Large intestine (tissue), 3 donors: ENCODE data around the gene C1orf167. TPM values are rescaled to one million over a fixed set of nuclear protein-coding genes. Genes with fewer than 3 reads are reported as not detected.

ENCODE experiments used
- DNase-seq, 2 donors: peaks; one replicate each; pipeline versions ENCODE4 v3.0.0 to v3.0.0-alpha.2; 2013
- H3K27ac ChIP-seq: one replicate; pipeline ENCODE4 v1.5.1; 2013; ENCODE audit warnings: low read length
- H3K27me3 ChIP-seq: 2 replicates; pipeline ENCODE4 v1.6.1; 2013; ENCODE audit warnings: low read length; ENCODE audit not compliant: control insufficient read depth, insufficient read depth
- H3K36me3 ChIP-seq: 2 replicates; pipeline ENCODE4 v1.6.1; 2013; ENCODE audit warnings: low read length; ENCODE audit not compliant: control insufficient read depth, insufficient read depth
- H3K4me1 ChIP-seq: one replicate; pipeline ENCODE4 v1.6.1; 2013; ENCODE audit warnings: low read length; ENCODE audit not compliant: control insufficient read depth, insufficient read depth
- H3K4me3 ChIP-seq: one replicate; pipeline ENCODE4 v1.5.1; 2013; ENCODE audit warnings: low read length
- H3K9me3 ChIP-seq: one replicate; pipeline ENCODE4 v1.6.1; 2013; ENCODE audit warnings: mild to moderate bottlenecking, low read depth, low read length, moderate library complexity; ENCODE audit not compliant: control insufficient read depth
- WGBS: methylation state at CpG from one replicate; pipeline ENCODE4 v1.1.5; 2013; ENCODE audit warnings: low lambda C conversion rate; ENCODE audit not compliant: insufficient coverage; 5-methylcytosine and 5-hydroxymethylcytosine counted together
- polyA plus RNA-seq: library from polyadenylated mRNA; unstranded; fragments of 120-200 nt; gene quantifications from one replicate; pipeline ENCODE4 v1.2.1, GENCODE V29; 2013

The C1orf167 gene
- polyA plus RNA-seq, 1 donor, result 0.15 TPM

GRCh38 chr1:11837767-11838348 is 75.9 kb downstream of the C1orf167 start:
- no peak overlapping the region for H3K27ac ChIP-seq
- no peak overlapping the region for H3K4me3 ChIP-seq
- peaks cover 5% of the 10 kb centered on the region for H3K4me1 ChIP-seq
- no peaks in the 10 kb centered on the region for H3K9me3 ChIP-seq
- no peak for DNase-seq
- H3K27me3 ChIP-seq, result no peaks in the 10 kb centered on the region
- peaks cover 99% of the 10 kb centered on the region for H3K36me3 ChIP-seq
- WGBS, result no CpG with 5 or more reads among the region's 11 CpGs

GRCh38 chr1:11838349-11839272 is 76.6 kb downstream of the C1orf167 start:
- WGBS, result no CpG with 5 or more reads among the region's 40 CpGs
- peak; percentile 31 to 48 for DNase-seq
- H3K27ac ChIP-seq, result no peak overlapping the region
- H3K36me3 ChIP-seq, result peaks cover 95% of the 10 kb centered on the region
- H3K9me3 ChIP-seq, result no peaks in the 10 kb centered on the region
- peaks cover 5% of the 10 kb centered on the region for H3K4me1 ChIP-seq
- H3K4me3 ChIP-seq, result no peak overlapping the region
- H3K27me3 ChIP-seq, result no peaks in the 10 kb centered on the region

Other genes starting within 250 kb of the C1orf167 start
- 102 TPM for gene FBXO2, start 107.8 kb upstream of the C1orf167 start, polyA plus RNA-seq
- 33.6 TPM for gene FBXO44, start 107.3 kb upstream of the C1orf167 start, polyA plus RNA-seq
- 18.3 TPM for gene FBXO6, start 98.0 kb upstream of the C1orf167 start, polyA plus RNA-seq
- 30.0 TPM for gene MAD2L2, start 81.0 kb upstream of the C1orf167 start, polyA plus RNA-seq
- 0.42 TPM for gene DRAXIN, start 70.5 kb upstream of the C1orf167 start, polyA plus RNA-seq
- gene AGTRAP, start 26.1 kb upstream of the C1orf167 start, polyA plus RNA-seq, result 21.5 TPM
- gene MTHFR, start 43.8 kb downstream of the C1orf167 start, polyA plus RNA-seq, result 17.1 TPM
- 22.4 TPM for gene CLCN6, start 44.0 kb downstream of the C1orf167 start, polyA plus RNA-seq
- 1.8 TPM for gene NPPA, start 85.6 kb downstream of the C1orf167 start, polyA plus RNA-seq
- not detected for gene NPPB, start 96.8 kb downstream of the C1orf167 start, polyA plus RNA-seq
- gene KIAA2013, start 164.2 kb downstream of the C1orf167 start, polyA plus RNA-seq, result 95.0 TPM
- gene PLOD1, start 172.5 kb downstream of the C1orf167 start, polyA plus RNA-seq, result 69.0 TPM
- gene MFN2, start 218.3 kb downstream of the C1orf167 start, polyA plus RNA-seq, result 72.6 TPM